ENCODE data around the gene IFNK. TPM values are rescaled to one million over a fixed set of nuclear protein-coding genes. Genes with fewer than 3 reads are reported as not detected.

IFNK gene
- polyA plus RNA-seq, 1 of the 3 experiments (the other 2 are of a cell fraction) = not detected

- Histone ChIP-seq H3K36me3 (replicated peaks in 1 of 2; ENCODE audit: control insufficient read depth in 1 of 2, insufficient read depth in 2 of 2, low read length in 1 of 2) (no peaks in the 10 kb centered on the region), H3K9ac (no peak overlapping the region), H4K20me1 (ENCODE audit: insufficient read depth) (no peaks in the 10 kb centered on the region), H3K4me3 (ENCODE audit: low read depth in 2 of 2, low read length in 1 of 2) (no peak overlapping the region), H3K79me2 (ENCODE audit: insufficient read depth) (no peaks in the 10 kb centered on the region), H3K9me2 (no peaks in the 10 kb centered on the region), H3K27ac (ENCODE audit: low read depth in 2 of 2, low read length in 1 of 2) (no peak overlapping the region), H3K4me2 (no peak overlapping the region), H2AFZ (ENCODE audit: low read depth) (no peak overlapping the region), H3K27me3 (ENCODE audit: insufficient read depth) (no peaks in the 10 kb centered on the region), H3K4me1 (ENCODE audit: control insufficient read depth in 1 of 2, insufficient read depth in 2 of 2, low read depth in 1 of 2, low read length in 1 of 2) (no peaks in the 10 kb centered on the region; a peak in 1 of 4 replicates), H3K9me3 (no peaks in the 10 kb centered on the region), H3F3A (replicated peaks; ENCODE audit: insufficient read depth) (no peaks in the 10 kb centered on the region)
- DNase-seq = no peak
- 84% methylated on average over 3 of the region's 3 CpGs for WGBS (ENCODE audit: low lambda C conversion rate)
- TF ChIP-seq MXI1 (IDR thresholded peaks at IDR 0.05; ENCODE audit: low read depth, low read length) = no peak
- CTCF ChIA-PET = interaction anchor here (1.7 to 1.9 kb wide), 3 partner anchors 10 to 202 kb away, joined by 5 to 8 read pairs (median 8); no protein-coding TSS in a partner anchor
- POLR2A ChIA-PET = interaction anchor here (0.6 kb wide), 1 partner anchor 10 kb away, joined by 3 read pairs; no protein-coding TSS in a partner anchor
Observed at GRCh38 chr9:27535701-27536118, 11.6 kb downstream of the IFNK start.

- ChIA-PET CTCF (interaction anchor here (1.7 to 1.9 kb wide), 3 partner anchors 9 to 203 kb away, joined by 5 to 8 read pairs (median 8); no protein-coding TSS in a partner anchor), POLR2A (no interaction called here)
- Histone ChIP-seq H3F3A (replicated peaks; ENCODE audit: insufficient read depth) (no peaks in the 10 kb centered on the region), H3K4me1 (ENCODE audit: control insufficient read depth in 1 of 2, insufficient read depth in 2 of 2, low read depth in 1 of 2, low read length in 1 of 2) (no peaks in the 10 kb centered on the region; a peak in 1 of 4 replicates), H3K79me2 (ENCODE audit: insufficient read depth) (no peaks in the 10 kb centered on the region), H3K4me2 (no peak overlapping the region), H3K9ac (no peak overlapping the region), H3K27me3 (ENCODE audit: insufficient read depth) (no peaks in the 10 kb centered on the region), H3K4me3 (ENCODE audit: low read depth in 2 of 2, low read length in 1 of 2) (no peak overlapping the region), H3K36me3 (replicated peaks in 1 of 2; ENCODE audit: control insufficient read depth in 1 of 2, insufficient read depth in 2 of 2, low read length in 1 of 2) (no peaks in the 10 kb centered on the region), H3K9me2 (no peaks in the 10 kb centered on the region), H4K20me1 (ENCODE audit: insufficient read depth) (no peaks in the 10 kb centered on the region), H3K9me3 (no peaks in the 10 kb centered on the region), H2AFZ (ENCODE audit: low read depth) (no peak overlapping the region), H3K27ac (ENCODE audit: low read depth in 2 of 2, low read length in 1 of 2) (no peak overlapping the region)
- TF ChIP-seq RXRA (IDR thresholded peaks at IDR 0.05; ENCODE audit: borderline replicate concordance, low read depth) (no peak), RAD21 (IDR thresholded peaks at IDR 0.05; ENCODE audit: low read length) (no peak)
- WGBS (ENCODE audit: low lambda C conversion rate) = 93% methylated on average over 3 of the region's 3 CpGs
- DNase-seq = no peak
Observed at GRCh38 chr9:27536168-27536567, 12.1 kb downstream of the IFNK start.

GRCh38 chr9:27537027-27537435 lies 12.9 kb downstream of the IFNK start:
- no peak overlapping the region for H3K27ac ChIP-seq (ENCODE audit: low read depth in 2 of 2, low read length in 1 of 2)
- DNase-seq = no peak
- H3K79me2 ChIP-seq (ENCODE audit: insufficient read depth) = no peaks in the 10 kb centered on the region
- TF ChIP-seq GABPA (IDR thresholded peaks at IDR 0.05; ENCODE audit: low read depth) = no peak
- no peak for TF ChIP-seq REST (IDR thresholded peaks at IDR 0.05; ENCODE audit: low read depth, low read length)
- no peak for TF ChIP-seq EP300 (IDR thresholded peaks at IDR 0.05; ENCODE audit: borderline replicate concordance in 1 of 2, low read depth in 1 of 2, low read length in 1 of 2)
- TF ChIP-seq NRF1 (IDR thresholded peaks at IDR 0.05; ENCODE audit: low read depth, low read length) = no peak
- TF ChIP-seq SIN3A (IDR thresholded peaks at IDR 0.05; ENCODE audit: borderline replicate concordance, low read depth, low read length) = no peak
- no peak for TF ChIP-seq NFIC (IDR thresholded peaks at IDR 0.05; ENCODE audit: borderline replicate concordance)
- no peak for TF ChIP-seq SMC3 (IDR thresholded peaks at IDR 0.05; ENCODE audit: low read depth, low read length)
- TF ChIP-seq RCOR1 (IDR thresholded peaks at IDR 0.05; ENCODE audit: low read length) = no peak
- no peak for TF ChIP-seq ZBTB33 (IDR thresholded peaks at IDR 0.05; ENCODE audit: borderline replicate concordance, low read depth)
- TF ChIP-seq EZH2phosphoT487 (IDR thresholded peaks at IDR 0.05; ENCODE audit: borderline replicate concordance, low read depth) = no peak
- H3K4me1 ChIP-seq (ENCODE audit: control insufficient read depth in 1 of 2, insufficient read depth in 2 of 2, low read depth in 1 of 2, low read length in 1 of 2) = no peaks in the 10 kb centered on the region; a peak in 2 of 4 replicates
- no peaks in the 10 kb centered on the region for H3K9me2 ChIP-seq
- H3K27me3 ChIP-seq (ENCODE audit: insufficient read depth) = no peaks in the 10 kb centered on the region
- H3K36me3 ChIP-seq (replicated peaks in 1 of 2; ENCODE audit: control insufficient read depth in 1 of 2, insufficient read depth in 2 of 2, low read length in 1 of 2) = no peaks in the 10 kb centered on the region
- H3K9ac ChIP-seq = no peak overlapping the region
- no peak overlapping the region for H3K4me2 ChIP-seq
- no peaks in the 10 kb centered on the region for H3K9me3 ChIP-seq
- ChIA-PET POLR2A (no interaction called here), CTCF (interaction anchor here (1.9 kb wide), 2 partner anchors 8 to 204 kb away, joined by 8 read pairs; no protein-coding TSS in a partner anchor)
- WGBS (ENCODE audit: low lambda C conversion rate) = 91% methylated on average over 7 of the region's 7 CpGs
- no peaks in the 10 kb centered on the region for H3F3A ChIP-seq (replicated peaks; ENCODE audit: insufficient read depth)
- H2AFZ ChIP-seq (ENCODE audit: low read depth) = no peak overlapping the region
- no peaks in the 10 kb centered on the region for H4K20me1 ChIP-seq (ENCODE audit: insufficient read depth)
- H3K4me3 ChIP-seq (ENCODE audit: low read depth in 2 of 2, low read length in 1 of 2) = no peak overlapping the region
